H1 (cell line): ENCODE results near the gene ABCA2. TPM values are rescaled to one million over a fixed set of nuclear protein-coding genes. Genes with fewer than 3 reads are reported as not detected.

Experiments
- ASH2L ChIP-seq: fragments of 200-600, 300-600 bp; sonication (generic); IDR thresholded peaks from one replicate; pipeline ENCODE4 v1.7.1; 2017; ENCODE audit warnings: low read length
- GTF2F1 ChIP-seq: IDR thresholded peaks from 2 replicates; pipeline ENCODE4 v1.6.1; 2012; ENCODE audit warnings: low read depth, low read length, improper control_type of control experiment, borderline replicate concordance
- polyA plus RNA-seq, 7 experiments: library from polyadenylated mRNA; depleted of rRNA in 3 of 7; stranded (reverse) in 5 of 7; unstranded in 2 of 7; fragments of >200 nt in 5 of 7; fragments of 200-250 nt in 2 of 7; gene quantifications; 1 replicate in 5 of 7; 2 replicates in 1 of 7; 4 replicates in 1 of 7; pipeline versions ENCODE4 v1.2.1 to v1.2.3, GENCODE V29; 2011 to 2013; ENCODE audit warnings: missing spikeins in 2 of 7, mixed read lengths in 2 of 7
- total RNA-seq: library from RNA; stranded (reverse); fragmentation: NEBNext Ultra II Directional; extraction: Animal tissue kit (Norgen Biotek cat#: 25700); gene quantifications from 2 replicates; pipeline ENCODE4 v1.2.1, GENCODE V29; 2021
- TF ChIP-seq, protein P1 (sequence below): fragments of 300-600 bp; sonication (generic); IDR thresholded peaks from 2 replicates; pipeline ENCODE4 v1.7.1; 2012; ENCODE audit warnings: low read length, moderate library complexity, mild to moderate bottlenecking, inconsistent platforms; ENCODE audit not compliant: insufficient replicate concordance
- TF ChIP-seq, protein P2 (sequence below), 3 experiments: IDR thresholded peaks; 1 replicate in 2 of 3; 2 replicates in 1 of 3; pipeline versions ENCODE4 v1.5.1 to v1.6.1; 2011; ENCODE audit warnings: low read length in 3 of 3, mild to moderate bottlenecking in 3 of 3, inconsistent platforms in 2 of 3, low read depth in 1 of 3, moderate library complexity in 1 of 3; ENCODE audit not compliant: insufficient read depth in 1 of 3; ENCODE audit errors: control extremely low read depth in 1 of 3

Gene ABCA2
- total and polyA plus RNA-seq, 2 of the 8 experiments (the other 6 are each of a cell fraction or from before 2014, with no cell fraction given): 12.5 to 14.3 TPM

DNA sequence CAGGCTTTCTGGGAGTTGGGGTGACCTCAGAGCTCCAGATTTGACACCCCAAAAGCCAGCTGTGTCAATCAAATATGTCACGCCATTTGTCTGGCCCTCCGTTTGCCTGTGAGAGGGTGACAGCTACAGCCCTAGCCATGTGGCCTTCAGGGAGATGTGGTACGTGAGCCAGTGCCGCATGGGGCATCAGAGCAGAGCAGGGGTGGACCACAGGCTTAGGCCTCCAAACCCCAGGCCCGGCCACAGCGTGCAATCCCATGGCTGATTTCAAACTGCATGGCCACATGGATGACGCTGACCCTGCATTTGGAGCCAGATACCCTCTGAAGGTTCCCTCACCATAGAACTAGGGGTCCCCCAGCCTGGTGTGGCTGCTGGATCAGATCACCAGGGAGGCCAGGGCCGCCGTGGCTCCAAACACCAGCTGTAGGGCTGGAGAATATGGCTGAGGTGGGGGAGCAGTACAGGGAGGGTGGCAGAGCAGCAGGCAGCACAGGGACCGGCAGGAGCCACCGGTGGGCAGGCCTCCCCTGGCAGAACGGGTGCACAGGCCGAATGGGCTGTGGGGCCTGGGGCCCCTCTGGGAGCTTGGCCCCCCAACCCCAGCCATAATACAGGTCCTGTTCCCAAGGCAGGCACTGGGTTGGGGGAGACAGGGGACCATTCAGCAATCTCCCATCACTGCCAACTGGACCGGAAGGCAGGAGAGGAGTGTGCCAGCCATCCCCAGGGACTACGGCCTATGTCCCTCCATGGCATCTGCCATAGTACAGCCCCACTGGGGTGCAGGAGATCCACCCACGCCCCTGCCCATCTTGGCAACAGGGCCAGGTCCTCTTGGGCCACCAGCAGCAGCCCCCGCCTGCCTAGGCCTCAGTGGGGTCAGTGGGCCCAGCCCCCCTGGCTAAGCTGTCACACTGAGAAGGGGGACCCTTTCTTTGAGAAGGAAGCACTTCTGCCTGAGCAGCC lies 40.8 kb upstream of the ABCA2 start (continued):
- TF ChIP-seq, protein P1, sequence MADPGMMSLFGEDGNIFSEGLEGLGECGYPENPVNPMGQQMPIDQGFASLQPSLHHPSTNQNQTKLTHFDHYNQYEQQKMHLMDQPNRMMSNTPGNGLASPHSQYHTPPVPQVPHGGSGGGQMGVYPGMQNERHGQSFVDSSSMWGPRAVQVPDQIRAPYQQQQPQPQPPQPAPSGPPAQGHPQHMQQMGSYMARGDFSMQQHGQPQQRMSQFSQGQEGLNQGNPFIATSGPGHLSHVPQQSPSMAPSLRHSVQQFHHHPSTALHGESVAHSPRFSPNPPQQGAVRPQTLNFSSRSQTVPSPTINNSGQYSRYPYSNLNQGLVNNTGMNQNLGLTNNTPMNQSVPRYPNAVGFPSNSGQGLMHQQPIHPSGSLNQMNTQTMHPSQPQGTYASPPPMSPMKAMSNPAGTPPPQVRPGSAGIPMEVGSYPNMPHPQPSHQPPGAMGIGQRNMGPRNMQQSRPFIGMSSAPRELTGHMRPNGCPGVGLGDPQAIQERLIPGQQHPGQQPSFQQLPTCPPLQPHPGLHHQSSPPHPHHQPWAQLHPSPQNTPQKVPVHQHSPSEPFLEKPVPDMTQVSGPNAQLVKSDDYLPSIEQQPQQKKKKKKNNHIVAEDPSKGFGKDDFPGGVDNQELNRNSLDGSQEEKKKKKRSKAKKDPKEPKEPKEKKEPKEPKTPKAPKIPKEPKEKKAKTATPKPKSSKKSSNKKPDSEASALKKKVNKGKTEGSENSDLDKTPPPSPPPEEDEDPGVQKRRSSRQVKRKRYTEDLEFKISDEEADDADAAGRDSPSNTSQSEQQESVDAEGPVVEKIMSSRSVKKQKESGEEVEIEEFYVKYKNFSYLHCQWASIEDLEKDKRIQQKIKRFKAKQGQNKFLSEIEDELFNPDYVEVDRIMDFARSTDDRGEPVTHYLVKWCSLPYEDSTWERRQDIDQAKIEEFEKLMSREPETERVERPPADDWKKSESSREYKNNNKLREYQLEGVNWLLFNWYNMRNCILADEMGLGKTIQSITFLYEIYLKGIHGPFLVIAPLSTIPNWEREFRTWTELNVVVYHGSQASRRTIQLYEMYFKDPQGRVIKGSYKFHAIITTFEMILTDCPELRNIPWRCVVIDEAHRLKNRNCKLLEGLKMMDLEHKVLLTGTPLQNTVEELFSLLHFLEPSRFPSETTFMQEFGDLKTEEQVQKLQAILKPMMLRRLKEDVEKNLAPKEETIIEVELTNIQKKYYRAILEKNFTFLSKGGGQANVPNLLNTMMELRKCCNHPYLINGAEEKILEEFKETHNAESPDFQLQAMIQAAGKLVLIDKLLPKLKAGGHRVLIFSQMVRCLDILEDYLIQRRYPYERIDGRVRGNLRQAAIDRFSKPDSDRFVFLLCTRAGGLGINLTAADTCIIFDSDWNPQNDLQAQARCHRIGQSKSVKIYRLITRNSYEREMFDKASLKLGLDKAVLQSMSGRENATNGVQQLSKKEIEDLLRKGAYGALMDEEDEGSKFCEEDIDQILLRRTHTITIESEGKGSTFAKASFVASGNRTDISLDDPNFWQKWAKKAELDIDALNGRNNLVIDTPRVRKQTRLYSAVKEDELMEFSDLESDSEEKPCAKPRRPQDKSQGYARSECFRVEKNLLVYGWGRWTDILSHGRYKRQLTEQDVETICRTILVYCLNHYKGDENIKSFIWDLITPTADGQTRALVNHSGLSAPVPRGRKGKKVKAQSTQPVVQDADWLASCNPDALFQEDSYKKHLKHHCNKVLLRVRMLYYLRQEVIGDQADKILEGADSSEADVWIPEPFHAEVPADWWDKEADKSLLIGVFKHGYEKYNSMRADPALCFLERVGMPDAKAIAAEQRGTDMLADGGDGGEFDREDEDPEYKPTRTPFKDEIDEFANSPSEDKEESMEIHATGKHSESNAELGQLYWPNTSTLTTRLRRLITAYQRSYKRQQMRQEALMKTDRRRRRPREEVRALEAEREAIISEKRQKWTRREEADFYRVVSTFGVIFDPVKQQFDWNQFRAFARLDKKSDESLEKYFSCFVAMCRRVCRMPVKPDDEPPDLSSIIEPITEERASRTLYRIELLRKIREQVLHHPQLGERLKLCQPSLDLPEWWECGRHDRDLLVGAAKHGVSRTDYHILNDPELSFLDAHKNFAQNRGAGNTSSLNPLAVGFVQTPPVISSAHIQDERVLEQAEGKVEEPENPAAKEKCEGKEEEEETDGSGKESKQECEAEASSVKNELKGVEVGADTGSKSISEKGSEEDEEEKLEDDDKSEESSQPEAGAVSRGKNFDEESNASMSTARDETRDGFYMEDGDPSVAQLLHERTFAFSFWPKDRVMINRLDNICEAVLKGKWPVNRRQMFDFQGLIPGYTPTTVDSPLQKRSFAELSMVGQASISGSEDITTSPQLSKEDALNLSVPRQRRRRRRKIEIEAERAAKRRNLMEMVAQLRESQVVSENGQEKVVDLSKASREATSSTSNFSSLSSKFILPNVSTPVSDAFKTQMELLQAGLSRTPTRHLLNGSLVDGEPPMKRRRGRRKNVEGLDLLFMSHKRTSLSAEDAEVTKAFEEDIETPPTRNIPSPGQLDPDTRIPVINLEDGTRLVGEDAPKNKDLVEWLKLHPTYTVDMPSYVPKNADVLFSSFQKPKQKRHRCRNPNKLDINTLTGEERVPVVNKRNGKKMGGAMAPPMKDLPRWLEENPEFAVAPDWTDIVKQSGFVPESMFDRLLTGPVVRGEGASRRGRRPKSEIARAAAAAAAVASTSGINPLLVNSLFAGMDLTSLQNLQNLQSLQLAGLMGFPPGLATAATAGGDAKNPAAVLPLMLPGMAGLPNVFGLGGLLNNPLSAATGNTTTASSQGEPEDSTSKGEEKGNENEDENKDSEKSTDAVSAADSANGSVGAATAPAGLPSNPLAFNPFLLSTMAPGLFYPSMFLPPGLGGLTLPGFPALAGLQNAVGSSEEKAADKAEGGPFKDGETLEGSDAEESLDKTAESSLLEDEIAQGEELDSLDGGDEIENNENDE: no peak
- TF ChIP-seq ASH2L (no peak), GTF2F1 (no peak)
- TF ChIP-seq, protein P2, sequence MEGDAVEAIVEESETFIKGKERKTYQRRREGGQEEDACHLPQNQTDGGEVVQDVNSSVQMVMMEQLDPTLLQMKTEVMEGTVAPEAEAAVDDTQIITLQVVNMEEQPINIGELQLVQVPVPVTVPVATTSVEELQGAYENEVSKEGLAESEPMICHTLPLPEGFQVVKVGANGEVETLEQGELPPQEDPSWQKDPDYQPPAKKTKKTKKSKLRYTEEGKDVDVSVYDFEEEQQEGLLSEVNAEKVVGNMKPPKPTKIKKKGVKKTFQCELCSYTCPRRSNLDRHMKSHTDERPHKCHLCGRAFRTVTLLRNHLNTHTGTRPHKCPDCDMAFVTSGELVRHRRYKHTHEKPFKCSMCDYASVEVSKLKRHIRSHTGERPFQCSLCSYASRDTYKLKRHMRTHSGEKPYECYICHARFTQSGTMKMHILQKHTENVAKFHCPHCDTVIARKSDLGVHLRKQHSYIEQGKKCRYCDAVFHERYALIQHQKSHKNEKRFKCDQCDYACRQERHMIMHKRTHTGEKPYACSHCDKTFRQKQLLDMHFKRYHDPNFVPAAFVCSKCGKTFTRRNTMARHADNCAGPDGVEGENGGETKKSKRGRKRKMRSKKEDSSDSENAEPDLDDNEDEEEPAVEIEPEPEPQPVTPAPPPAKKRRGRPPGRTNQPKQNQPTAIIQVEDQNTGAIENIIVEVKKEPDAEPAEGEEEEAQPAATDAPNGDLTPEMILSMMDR (IDR thresholded peaks at IDR 0.05; ENCODE audit: control extremely low read depth in 1 of 3, insufficient read depth in 1 of 3, low read depth in 1 of 3, low read length in 3 of 3): no peak
